HG02763 (cell line): Measurements from ENCODE around the gene POLD2.
A peak's percentile ranks its signal among the peaks of the same experiment; 100 is the strongest.
"Not testable (repeated sequence)": the region's sequence is repeated elsewhere in the genome, so short reads cannot be mapped to it uniquely, and the experiment has no call there.

ENCODE experiments used
- ATAC-seq: cut with Tn5 transposase; IDR thresholded peaks from one replicate; pipeline ENCODE4 v1.9.1; 2021; ENCODE audit warnings: mild to moderate bottlenecking, moderate library complexity; ENCODE audit not compliant: unreplicated experiment

Gene POLD2

DNA sequence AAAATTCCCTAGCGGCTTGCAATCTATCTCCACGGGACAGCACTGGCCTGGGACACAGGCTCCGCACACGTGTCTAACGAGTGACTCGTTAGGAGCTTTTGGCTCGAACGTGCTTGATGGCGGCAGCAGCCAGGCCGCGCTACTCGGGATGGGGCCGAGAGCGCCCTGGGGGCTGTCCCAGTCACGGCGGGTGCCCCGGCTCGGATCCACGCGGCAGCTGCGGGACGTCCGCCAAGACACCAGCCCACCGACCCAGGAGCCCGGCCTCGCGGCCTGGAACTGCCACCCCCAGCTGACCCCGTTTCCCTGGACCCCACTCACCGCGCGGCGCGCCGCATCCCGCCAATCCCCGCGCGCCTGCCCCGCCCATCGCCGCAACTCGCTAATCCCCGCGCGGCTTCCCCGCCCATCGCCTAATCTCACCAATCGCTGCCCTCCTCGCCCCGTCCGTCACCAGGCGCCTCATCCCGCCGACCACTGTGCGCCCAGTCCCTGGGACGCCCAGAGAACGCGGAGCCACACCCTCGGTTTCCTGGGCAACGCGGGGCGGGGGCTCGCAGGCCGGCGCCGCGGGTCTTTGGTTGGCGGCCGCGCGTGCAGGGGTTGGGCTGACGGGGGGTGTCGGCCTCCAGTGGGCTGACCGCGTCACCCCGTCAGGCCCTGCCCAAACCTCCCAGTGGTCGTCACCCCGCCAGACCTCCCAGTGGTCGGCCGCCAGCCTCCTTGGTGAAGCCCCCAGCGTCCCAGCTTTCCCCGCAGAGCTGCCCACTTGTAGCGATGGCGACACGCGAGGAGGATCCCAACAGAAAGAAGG is at the start of gene POLD2:
TSS of gene POLD2 (minus strand) at position 359 of the 814 bp plus-strand sequence. CDS start 1,495 bp downstream, outside the sequence.
- ATAC-seq, result peak; percentile 99

DNA sequence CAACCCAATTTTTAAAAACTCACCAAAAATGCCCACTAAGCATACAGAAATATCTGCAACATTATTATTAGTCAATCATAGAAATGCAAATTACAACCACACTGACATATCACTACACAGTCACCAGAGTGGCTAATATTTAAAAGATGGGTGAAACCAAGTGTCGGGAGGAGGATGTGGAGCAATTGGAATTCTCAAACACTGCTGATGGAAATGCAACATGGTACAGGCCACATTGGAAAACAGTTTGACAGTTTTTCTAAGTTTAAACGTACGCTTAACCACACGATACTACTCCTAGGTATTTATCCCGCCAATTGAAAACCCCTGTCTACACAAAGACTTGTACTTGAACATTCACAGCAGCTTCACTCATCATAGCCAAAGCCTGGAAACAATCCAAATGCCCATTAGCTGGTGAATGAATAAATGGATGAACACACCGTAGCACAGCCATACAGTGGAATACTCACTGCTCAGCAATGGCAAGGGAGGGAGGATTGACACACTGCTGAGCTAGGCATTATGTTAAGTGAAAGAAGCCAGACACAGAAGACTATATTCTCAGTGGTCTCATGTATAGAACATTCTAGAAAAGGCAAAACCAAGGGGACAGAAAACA is 49.6 kb upstream of the POLD2 start:
- no peak for ATAC-seq

DNA sequence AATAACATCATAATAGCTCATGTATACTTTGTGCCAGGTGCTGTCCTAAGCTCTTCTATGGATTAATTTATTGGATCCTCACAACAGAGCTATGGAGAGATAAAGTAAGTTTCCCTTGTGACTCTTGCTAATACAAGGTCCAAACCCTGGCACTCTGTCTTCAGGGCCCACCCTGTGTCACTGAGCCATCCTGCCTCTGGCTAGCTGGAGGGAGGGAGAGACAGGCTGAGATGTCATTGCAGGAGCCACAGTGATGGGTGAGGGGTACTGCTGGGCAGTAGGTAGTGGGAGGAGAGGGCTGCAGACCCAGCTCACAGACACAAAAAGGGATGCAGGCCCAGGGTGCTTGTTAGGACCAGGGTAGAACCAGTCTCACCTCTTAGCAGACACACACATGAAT is 49.0 kb upstream of the POLD2 start:
- no peak for ATAC-seq

DNA sequence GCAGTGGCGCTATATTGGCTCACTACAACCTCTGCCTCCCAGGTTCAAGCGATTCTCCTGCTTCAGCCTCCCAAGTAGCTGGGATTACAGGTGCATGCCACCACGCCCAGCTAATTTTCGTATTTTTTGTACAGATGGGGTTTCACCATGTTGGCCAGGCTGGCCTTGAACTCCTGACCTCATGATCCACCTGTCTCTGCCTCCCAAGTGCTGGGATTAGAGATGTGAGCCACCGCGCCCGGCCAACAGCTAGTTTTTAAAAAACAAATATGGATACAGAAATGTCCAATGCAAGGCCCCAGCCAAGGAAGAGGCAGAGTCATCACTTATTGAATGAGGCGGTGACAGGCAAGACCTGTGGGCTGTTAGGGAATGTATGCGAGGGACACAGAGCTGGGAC is 48.6 kb upstream of the POLD2 start:
- not testable (repeated sequence) for ATAC-seq

DNA sequence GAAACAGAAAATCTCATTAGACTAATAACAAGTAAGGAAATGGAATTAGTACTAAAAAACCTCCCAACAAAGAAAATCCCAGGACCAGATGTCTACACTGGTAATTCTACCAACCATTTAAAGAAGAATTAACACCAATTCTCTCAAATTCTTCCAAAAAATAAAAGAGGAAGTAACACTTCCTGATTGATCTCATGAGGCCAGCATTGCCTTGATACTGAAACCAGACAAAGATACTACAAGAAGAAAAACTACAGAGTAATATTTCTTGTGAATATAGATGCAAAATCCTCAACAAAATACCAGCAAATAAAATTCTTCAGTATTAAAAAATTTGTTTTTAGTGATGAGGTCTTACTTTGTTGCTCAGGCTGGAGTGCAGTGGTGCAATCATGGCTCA is 44.6 kb upstream of the POLD2 start:
- ATAC-seq, result no peak

DNA sequence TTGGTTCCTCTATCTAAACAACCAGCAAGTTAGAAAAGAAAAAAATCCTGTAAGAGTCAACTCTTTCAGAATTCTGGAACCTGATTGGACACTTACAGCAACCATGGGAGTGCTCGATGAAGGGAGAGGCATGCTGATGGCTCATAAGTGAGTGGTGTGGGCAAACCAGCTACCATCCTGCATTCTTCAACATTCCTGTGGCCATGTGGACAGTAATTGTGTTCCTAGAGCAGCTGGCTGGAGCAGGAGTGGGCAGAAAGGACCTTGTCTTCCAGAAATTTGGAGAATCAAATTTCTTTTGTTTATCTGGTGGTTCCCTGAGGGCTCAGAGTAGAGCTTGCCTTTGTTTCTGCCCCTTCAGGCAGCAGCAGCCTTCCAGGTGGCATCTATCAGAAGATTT is 40.2 kb upstream of the POLD2 start:
- no peak for ATAC-seq

DNA sequence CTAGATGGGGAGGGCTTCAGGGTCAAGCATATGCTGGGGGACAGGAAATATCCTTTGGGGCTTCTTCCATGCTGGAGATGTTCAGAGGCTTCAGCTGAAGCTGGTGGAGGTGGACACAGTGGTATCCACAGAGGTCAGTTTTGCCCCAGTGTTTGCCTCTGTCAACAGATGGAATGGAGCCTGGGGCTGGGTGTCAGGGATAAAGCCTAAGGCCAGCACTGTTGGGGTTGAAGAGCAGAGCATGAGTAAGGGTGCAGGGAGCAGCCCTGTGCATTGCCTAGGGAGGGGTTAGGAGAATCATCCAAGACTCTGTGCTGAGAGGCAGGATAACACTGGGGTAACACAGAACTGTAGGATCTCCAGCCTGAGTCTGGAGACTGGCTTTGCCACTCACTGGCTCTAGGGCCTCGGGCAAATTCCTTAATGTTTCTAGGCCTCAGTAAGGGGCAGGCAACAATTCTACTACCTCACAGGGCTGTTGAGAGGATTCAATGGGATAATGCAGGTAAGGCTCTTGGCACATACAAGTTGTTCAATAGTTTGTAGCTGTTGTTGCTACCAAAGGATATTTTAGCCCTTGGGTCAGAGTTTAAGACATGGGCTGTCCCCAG is 39.5 kb upstream of the POLD2 start:
- ATAC-seq, result no peak

DNA sequence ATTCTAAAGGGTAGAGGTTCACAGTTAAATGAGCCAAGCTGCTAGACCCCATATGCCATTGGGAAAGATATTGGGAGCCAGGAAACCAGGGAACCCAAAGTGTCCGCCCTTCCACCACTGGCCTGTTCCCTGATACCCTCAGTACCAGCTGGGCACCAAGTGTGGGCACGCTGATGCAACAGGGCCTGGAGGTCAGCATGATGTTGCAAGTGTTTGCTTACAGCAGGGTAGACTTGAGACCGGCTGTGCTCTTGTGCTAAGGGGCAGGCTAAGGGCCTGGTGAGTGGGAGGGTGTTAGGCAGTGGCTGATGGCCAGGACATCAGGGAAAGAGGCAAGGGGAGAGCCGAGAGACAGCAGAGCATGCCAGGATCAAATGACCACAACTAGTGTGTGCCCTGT is 38.8 kb upstream of the POLD2 start:
- ATAC-seq, result no peak

DNA sequence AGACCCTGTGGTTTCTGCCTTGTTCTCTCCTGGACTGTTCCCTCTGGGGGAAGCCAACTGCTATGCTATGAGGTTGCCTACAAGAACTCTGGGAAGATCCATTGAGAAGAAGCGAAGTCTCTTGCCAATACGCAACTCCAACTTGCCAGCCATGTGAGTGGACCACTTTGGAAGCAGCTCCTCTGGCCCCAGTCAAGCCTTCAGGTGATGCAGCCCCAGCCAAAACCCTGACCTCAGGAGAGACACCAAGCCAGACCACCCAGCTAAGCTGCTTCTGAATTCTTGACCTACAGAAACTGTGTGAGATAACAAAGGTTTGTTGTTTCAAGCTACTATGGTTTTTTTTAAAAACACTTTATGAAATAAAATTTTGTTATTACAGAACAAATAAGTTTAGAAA is 38.0 kb upstream of the POLD2 start:
- ATAC-seq, result no peak

DNA sequence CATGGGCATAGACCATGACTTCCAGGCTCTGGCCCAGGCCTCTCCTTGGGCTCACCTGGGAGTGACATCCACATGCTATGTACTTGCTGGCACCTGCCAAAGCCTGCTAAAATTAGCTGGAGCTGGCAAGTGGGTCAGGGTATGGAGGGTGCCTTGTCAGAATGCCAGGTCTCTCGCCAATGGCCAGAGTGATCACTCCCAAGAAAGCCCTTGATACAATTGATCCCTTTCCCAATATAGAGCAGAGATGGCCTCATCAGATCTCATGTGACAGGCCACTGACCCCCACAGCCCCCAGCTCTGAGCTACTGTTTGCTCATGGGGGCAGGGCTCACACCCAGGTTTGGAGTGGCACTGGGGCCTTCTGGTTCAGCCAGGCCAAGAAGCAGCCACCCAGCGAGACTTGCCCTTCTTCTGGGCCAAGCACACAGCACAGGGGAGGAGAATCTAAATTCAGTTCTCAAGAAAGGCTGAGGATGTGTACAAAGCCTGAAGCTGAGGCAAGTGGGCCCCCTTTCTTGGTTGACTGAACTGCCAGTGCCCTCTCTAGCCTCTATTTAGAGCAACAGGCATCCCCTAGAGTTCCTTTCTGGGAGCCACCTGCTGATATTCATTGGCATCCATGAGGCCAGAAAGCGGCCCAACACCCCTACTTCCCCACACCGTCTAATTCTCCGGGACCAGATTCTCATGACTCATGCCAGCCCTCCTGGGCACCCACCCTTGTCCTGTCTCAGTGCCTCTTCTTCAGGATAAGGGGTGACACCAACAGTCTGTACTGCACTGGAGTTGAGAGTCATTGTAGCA is 36.7 kb upstream of the POLD2 start:
- ATAC-seq, result no peak

DNA sequence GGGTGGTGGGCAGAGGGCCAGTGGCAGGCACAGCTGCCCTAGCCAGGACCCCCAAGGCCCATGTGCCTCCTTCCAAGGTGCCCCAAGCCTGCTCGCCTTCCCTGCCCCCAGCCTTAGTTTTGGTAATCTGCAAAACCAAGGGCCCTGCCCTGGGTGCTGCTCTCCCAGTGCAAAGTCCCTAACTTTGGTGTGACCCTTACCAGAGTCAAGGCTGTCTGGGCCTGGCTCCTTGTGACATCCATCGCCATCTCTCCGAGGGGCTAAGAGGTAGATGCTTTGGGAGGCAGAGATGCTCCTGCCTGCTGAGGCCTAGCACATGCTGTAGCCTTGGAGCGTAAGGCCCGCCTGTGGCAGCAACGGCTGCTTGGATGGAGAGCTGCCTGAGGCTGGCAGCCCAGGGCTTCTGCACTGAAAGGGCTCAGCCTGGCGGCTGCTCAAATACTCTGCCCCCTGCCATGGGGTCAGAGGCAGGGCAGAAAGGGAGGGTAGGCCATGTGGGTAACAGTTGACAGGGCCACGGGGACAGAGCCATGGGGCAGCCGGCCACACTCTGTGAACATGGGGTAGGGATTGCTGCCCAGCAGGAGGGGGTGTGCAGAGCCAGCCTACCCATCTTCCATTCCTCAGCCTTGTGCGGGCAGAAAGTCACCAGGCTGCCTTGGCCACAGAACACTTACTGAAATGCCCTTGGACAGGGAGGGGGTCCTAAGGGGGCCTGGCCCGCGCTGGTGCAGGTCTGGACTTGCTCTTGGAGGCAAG is 35.7 kb upstream of the POLD2 start:
- no peak for ATAC-seq

DNA sequence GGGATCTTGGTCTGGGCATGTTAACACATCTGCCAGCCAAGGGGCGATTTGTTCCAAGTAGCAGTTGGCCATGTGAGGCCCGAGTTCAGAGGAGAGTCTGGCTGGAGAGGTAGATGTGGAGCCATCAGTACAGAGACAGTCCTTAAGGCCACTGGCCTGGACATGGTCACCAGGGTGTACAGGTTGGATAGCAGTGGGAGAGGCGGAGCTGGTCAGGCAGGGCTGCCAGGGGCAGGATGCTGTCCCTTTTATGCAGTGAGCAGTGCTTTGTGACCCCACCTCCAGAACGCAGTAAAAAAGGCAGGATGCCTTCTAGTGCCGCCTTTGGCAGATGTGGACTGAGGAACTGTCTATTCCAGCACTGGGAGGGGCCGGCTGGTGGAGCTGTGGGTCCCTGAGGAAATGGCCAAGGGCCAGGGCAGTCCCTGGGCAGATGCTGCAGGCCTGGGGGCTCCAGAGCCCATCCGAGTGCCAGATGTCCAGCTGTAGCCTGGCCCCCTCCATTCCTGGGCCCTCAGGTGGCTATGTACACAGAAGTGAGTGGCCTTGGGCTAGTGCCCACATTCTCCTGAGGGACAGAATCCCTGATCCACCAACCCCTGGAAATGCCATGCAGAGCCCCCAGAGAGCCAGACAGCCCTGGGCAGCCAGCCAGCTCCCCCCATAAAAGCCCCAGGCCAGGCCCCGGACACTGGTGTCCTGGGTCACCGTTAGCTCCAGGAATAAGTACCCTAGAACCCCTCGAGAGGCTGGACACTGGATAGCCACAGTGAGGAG is 34.9 kb upstream of the POLD2 start:
- no peak for ATAC-seq

DNA sequence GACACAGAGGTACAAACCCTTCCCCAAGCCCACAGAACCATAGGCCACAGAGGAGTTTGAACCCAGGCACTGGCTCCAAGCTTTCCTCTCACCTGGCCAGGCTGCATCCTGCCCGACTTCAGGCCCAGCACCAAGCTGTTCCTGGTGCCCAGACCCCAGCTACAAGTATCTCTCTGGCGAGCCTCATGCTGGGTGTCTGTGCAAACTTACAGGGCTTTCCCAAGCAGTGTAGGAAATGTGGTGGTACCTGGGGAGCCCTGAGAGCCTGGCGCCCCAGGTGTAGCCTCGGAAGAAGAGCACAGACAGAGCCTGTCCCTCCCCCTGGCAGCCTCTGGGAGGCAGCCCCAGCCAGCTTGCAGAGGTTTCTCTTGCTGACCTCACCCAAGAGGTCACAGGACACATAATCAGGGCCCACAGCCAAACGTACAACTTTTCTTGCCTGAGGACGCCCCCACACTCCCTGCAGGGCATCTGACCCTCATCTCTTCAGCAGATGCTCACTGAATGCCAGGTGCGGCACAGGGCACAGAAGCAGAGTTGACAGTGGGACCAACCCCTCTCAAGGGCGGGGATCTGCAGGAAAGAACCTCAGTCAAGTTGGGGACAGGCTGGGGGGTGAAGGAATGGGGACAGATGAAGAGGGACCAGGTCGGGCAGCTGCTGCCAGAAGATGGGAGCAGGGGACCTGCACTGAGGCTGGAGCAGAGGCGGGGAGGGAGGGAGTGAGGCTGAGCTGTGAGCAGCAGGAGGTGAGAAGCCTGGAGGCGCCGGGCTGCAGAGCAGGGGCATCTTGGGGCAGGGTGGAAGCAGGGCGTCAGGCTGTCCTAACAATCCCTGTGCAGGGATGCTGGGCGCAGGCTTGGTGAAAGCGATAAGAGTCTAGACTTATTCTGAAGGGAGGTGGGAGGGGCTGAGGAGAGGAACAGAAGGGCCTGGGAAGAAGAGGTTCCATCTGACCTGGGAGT is 34.0 kb upstream of the POLD2 start:
- no peak for ATAC-seq

DNA sequence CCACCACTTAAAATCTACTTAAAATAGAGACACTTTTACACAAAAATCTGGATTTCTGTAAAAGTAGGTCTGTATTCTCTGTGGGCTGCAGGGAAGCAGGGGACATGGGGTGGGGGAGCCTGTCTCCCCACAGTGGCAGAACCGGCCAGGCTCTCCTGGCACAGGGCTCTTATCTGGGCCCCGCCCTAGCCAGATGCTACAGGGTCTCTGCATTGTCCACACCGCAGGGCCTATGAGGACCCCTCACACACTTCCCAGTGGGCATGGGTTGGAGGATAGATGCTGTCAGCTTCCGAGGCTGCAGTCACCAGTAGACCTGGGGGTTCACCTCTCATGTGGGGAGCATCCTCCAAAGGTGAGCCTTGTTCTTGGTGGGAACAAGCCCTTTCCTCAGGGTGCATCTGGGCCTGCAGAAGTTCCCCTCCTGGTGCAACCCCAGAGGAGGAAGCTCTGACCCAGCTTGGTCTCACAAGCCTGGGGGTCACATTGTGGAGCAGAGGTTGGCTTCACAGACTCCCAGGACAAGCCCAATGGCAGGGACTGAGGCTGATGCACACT is 33.2 kb upstream of the POLD2 start:
- no peak for ATAC-seq

DNA sequence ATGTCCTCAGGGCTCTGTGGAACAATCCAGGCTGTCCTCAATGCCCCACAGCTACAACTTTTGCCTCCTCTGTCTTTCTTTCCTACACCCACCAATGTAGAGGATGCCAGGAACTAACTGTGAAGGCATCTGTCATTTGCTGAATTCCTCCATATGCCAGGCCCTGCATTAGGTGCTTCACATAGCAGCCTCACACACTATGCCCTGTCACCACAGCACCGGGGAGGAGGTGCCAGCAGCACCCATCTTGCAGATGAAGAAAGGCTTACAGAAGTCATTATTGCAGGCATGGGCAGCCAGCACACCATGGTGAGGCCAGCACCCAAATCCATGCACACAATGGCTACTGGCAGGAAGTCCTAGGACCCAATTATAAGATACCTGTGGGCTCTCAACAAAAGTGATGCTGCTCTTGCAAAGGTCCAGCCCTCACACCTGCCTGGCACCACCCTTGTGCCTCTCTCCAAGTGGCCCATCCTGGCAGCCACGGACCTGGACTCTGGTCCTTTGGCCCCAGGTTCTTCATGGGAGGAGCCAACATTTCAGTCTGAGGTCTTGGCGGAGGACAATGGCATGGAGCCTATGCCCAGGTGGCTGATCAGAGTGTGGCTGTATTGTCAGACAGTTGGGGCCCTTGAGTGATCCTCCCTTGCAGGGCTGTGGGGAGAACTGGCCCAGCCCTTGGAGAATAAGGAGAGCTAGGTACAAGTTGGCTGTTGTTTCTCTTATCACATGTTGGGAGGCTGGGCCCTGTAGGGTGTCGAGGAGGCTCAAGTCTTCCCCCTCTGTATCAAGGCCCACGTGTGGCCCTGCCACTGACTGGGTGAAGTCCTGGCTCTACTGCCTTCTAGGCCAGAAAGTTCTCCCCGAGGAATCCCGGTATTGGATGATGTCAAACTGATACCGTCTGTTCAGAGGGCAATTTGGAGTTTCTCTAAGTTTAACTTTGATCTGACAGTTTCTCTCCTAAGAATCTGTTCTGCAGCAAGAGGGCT is 32.1 kb upstream of the POLD2 start:
- ATAC-seq, result no peak

DNA sequence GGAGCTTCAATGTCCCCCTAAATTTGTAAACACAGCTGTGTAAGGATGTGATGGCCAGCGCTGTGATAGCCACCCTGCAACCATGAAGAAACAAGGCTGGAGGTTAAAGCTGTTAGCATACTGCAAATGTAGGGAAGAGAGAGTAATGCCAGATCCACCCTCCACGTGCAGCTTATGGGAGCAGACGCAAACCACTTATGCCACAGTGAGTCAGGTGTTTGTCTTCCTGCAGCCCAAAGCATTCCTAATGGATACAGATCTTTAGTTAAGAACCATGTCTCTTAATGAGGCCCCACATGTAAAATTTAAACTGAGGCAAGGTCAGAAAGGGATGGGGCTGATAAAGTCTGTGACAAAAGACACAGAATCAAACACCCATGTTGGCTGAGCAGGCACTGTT is 31.4 kb upstream of the POLD2 start:
- ATAC-seq, result no peak

DNA sequence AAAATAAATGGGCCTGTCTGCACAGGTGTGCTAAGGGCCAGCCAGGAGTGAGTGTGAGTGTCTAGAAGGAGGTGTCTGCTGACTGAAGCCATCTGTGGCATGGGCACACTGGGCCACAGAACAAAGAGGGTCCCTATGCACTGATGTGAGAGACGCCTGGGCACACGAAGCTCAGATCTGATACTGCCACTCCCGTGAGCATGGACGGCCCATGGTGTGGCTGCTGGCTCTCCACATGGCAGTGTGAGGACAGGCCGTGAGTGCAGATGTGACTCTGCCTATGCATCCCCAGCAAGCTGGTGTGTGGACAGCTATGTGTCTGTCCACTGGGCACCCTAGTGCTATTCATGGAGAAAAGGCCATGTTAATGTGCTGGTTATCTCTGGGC is 30.6 kb upstream of the POLD2 start:
- no peak for ATAC-seq
